Right cardiac atrium (tissue), 5 donors: Measurements from ENCODE around the gene CNGA4. TPM values are rescaled to one million over a fixed set of nuclear protein-coding genes. Genes with fewer than 3 reads are reported as not detected.
A peak's percentile ranks its signal among the peaks of the same experiment; 100 is the strongest.

Experiments used
- ATAC-seq, 2 donors: fragments of 200-7000 bp; cut with Tn5 transposase; one replicate each; pipeline versions ENCODE4 v1.8.0 to v1.9.1; 2020; ENCODE audit warnings: moderate library complexity in 2 of 2, mild to moderate bottlenecking in 1 of 2
- DNase-seq, 3 donors: peaks; one replicate each; pipeline ENCODE4 v3.0.0-alpha.2; 2020
- H3K27ac ChIP-seq: one replicate; pipeline ENCODE4 v1.5.1; 2013; ENCODE audit warnings: mild to moderate bottlenecking, low read length, control low read depth, moderate library complexity
- H3K27me3 ChIP-seq: one replicate; pipeline ENCODE4 v1.6.1; 2013; ENCODE audit not compliant: control insufficient read depth, insufficient read depth
- H3K4me1 ChIP-seq: one replicate; pipeline ENCODE4 v1.6.1; 2013; ENCODE audit warnings: low read length; ENCODE audit not compliant: control insufficient read depth, insufficient read depth
- H3K4me3 ChIP-seq: one replicate; pipeline ENCODE4 v1.5.1; 2013; ENCODE audit warnings: low read length, control low read depth
- H3K9me3 ChIP-seq: one replicate; pipeline ENCODE4 v1.6.1; 2013; ENCODE audit warnings: low read length; ENCODE audit not compliant: control insufficient read depth
- WGBS: extraction: QIAGEN DNeasy Blood & Tissue Kit; methylation state at CpG from one replicate; pipeline ENCODE4 v1.1.7; 2013; 5-methylcytosine and 5-hydroxymethylcytosine counted together
- intact Hi-C, 4 donors: fragments of 100-400 bp; cut with DNase I; formaldehyde crosslinking; loops; one replicate each; pipeline versions ENCODE4 v1.11.0 to v1.14.0; 2022 to 2023
- long read RNA-seq, 4 donors: library from polyadenylated mRNA; unstranded; transcript quantifications; one replicate each; pipeline ENCODE4 v2.0.0, GENCODE V29; 2020 to 2021
- polyA plus RNA-seq: library from polyadenylated mRNA; stranded (reverse); fragments of 200-250 nt; gene quantifications from one replicate; pipeline ENCODE4 v1.2.3, GENCODE V29; 2013
- total RNA-seq, 4 donors: library from RNA; stranded (reverse); fragmentation: NEBNext Ultra II Directional; extraction: Animal tissue kit (Norgen Biotek cat#: 25700); gene quantifications; one replicate each; pipeline ENCODE4 v1.2.1, GENCODE V29; 2021
- donor health status: healthy with polysubstance abuse.
- donor health status: DM: no; HTN: yes; CAD: no.
- donor health status: DM: no; HTN: no; CAD: no.
- donor health status: DM: no; HTN: yes; CAD: no; lungs with severe emphysema.
- donor health status: DM: yes; HTN: yes; CAD: no.

Gene CNGA4, protein sequence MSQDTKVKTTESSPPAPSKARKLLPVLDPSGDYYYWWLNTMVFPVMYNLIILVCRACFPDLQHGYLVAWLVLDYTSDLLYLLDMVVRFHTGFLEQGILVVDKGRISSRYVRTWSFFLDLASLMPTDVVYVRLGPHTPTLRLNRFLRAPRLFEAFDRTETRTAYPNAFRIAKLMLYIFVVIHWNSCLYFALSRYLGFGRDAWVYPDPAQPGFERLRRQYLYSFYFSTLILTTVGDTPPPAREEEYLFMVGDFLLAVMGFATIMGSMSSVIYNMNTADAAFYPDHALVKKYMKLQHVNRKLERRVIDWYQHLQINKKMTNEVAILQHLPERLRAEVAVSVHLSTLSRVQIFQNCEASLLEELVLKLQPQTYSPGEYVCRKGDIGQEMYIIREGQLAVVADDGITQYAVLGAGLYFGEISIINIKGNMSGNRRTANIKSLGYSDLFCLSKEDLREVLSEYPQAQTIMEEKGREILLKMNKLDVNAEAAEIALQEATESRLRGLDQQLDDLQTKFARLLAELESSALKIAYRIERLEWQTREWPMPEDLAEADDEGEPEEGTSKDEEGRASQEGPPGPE
- total RNA-seq (under 1 TPM in 1 of 4 donors, not detected in 3; 0.19 TPM), polyA plus RNA-seq (0.16 TPM)
- long read RNA-seq, donor 1 = 0 reads
- long read RNA-seq, donor 2 = 0 reads
- long read RNA-seq, donor 3 = 0 reads
- long read RNA-seq, donor 4 = 0 reads

GRCh38 chr11:6238902-6239301 lies at the start of gene CNGA4:
Gene CNGA4, plus strand, starts transcription at chr11:6239089. Its CDS starts 118 bp downstream, at chr11:6239207.
- H3K4me1 ChIP-seq = no peaks in the 10 kb centered on the region
- no peak within 1 kb of the TSS for H3K27ac ChIP-seq
- DNase-seq (no peak), ATAC-seq (no peak)
- intact Hi-C loops = no loop called here
- H3K4me3 ChIP-seq = no peak within 1 kb of the TSS
- 75% methylated on average over 1 of the region's 1 CpG for WGBS
- no peaks in the 10 kb centered on the region for H3K9me3 ChIP-seq
- no peaks in the 10 kb centered on the region for H3K27me3 ChIP-seq

- Histone ChIP-seq H3K4me1 (no peaks in the 10 kb centered on the region), H3K9me3 (no peaks in the 10 kb centered on the region), H3K4me3 (no peak overlapping the region), H3K27me3 (no peaks in the 10 kb centered on the region), H3K27ac (no peak overlapping the region)
- DNase-seq (no peak), ATAC-seq (peak in 1 of 2 donors; percentile 34)
- intact Hi-C loops = no loop called here
Measured at GRCh38 chr11:6191742-6192141, 47.1 kb upstream of the CNGA4 start.

DNA sequence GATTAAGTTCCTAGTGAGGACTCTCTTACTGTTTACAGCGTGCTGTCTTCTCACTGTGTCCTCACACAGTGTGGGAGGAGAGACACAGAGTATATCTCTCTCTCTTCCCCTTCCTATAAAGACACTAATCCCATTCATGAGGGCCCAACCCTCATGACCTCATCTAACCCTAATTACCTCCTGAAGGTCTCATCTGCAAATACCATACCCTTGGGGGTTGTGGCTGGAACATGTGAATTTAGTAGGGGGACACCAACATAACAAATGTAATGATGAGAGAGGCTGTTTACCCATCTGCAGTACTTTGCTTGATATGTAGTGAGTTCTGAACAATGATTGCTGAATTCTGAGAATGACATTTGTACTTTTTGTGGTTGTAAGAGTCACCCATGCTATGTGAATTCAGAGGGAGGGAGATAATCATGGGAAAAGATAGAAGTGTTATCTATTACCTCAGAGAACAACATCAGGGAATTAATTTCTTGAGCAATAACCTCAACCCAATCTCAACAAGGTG lies 44.8 kb upstream of the CNGA4 start:
- Histone ChIP-seq H3K4me1 (no peaks in the 10 kb centered on the region), H3K27ac (no peak overlapping the region), H3K9me3 (no peaks in the 10 kb centered on the region), H3K27me3 (no peaks in the 10 kb centered on the region), H3K4me3 (no peak overlapping the region)
- WGBS = 63% methylated on average over 1 of the region's 1 CpG
- intact Hi-C loops = no loop called here
- ATAC-seq (no peak), DNase-seq (no peak)

DNA sequence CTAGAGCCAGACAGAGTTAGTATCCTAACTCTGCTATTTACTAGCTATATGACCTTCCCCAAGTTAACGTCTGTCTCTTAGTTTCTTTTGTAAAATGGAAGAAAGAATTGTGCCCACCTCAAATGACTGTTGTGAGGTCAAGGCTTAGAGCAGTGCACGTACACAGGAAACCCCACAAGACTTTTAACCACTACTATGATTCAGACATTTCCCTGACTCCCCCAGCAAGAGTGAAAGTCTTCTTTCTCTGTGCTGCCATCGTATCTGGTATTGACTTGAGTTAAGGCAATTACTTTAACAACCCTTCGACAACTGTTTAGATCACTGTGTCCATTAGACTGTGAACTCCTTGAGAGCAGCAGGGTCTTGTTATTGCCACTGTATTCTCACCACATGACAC lies 42.5 kb upstream of the CNGA4 start:
- H3K27me3 ChIP-seq = no peaks in the 10 kb centered on the region
- WGBS = 59% methylated on average over 4 of the region's 4 CpGs
- no peak overlapping the region for H3K27ac ChIP-seq
- intact Hi-C loops = no loop called here
- no peak overlapping the region for H3K4me3 ChIP-seq
- ATAC-seq = no peak
- H3K4me1 ChIP-seq = no peaks in the 10 kb centered on the region
- no peaks in the 10 kb centered on the region for H3K9me3 ChIP-seq
- DNase-seq = no peak

DNA sequence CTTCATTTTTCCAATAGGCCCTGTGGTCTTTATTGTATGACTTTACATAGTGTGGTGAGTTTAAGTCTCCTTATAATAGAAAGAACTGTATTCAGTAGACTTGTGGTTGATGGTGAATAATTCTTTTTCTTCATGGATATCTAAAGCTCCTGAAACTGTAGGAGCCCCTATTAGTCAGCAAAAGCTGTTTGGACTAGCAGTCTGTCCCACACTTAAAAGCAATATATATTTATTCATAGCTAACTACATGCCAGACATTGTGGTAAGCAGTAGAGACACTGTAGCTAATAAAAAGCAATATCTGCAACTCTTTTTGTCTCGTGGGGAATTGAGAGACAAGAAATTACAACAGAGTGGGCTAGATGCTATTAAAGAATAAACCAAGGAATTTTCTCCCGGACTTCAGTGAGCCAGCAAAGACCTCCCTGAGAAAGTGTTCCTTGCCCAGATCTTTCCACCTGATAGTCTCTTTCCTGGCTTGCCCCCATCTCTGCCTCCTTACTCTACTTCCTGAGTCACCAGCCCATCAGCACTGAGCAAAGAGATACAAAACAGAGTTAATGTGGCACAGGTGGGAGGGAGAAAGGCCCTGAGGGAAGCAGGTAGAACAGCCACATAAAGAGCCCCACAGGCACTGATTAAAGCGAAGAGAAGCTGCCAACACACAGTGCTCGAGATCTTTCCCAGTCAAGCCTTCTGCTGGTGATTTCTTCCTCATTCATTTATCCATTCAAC lies 41.3 kb upstream of the CNGA4 start:
- 81% methylated on average over 4 of the region's 4 CpGs for WGBS
- H3K4me3 ChIP-seq = no peak overlapping the region
- H3K27me3 ChIP-seq = no peaks in the 10 kb centered on the region
- no peak overlapping the region for H3K27ac ChIP-seq
- H3K4me1 ChIP-seq = no peaks in the 10 kb centered on the region
- no peak for ATAC-seq
- intact Hi-C loops = no loop called here
- H3K9me3 ChIP-seq = no peaks in the 10 kb centered on the region
- DNase-seq = no peak

DNA sequence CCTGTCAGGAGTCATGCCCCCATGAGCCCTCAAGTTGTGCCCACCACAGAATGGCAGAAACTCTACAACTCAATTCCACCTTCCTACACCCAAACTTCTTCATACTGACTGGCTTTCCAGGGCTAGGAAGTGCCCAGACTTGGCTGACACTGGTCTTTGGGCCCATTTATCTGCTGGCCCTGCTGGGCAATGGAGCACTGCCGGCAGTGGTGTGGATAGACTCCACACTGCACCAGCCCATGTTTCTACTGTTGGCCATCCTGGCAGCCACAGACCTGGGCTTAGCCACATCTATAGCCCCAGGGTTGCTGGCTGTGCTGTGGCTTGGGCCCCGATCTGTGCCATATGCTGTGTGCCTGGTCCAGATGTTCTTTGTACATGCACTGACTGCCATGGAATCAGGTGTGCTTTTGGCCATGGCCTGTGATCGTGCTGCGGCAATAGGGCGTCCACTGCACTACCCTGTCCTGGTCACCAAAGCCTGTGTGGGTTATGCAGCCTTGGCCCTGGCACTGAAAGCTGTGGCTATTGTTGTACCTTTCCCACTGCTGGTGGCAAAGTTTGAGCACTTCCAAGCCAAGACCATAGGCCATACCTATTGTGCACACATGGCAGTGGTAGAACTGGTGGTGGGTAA lies 39.6 kb upstream of the CNGA4 start, which contains the start of gene OR52W1:
Gene OR52W1 (plus strand): TSS at position 51 of the 637 bp plus-strand sequence. CDS start 0 bp downstream, at position 51.
- Histone ChIP-seq H3K27me3 (no peaks in the 10 kb centered on the region), H3K9me3 (no peaks in the 10 kb centered on the region), H3K4me1 (no peaks in the 10 kb centered on the region), H3K27ac (no peak within 1 kb of the TSS), H3K4me3 (no peak within 1 kb of the TSS)
- DNase-seq (no peak), ATAC-seq (peak in 1 of 2 donors; percentile 31)
- 96% methylated on average over 5 of the region's 5 CpGs for WGBS
- intact Hi-C loops = no loop called here

DNA sequence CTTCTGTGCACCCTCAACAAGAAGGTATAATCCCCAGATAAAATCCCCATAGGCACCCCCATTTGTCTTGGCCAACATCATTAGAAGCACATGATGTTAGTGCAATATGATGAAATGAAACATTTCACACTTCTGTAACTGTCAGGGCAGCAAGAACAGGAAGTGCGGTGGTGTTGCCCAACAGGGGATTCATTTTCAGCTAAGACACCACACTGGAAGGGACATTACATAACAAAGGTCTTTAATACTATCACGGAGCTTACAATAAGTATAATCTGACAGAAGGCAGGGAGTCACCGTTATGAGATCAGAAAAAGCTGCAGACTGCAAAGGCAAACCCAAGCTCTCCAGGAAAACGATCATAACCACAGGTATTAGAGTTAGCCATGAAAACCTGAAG lies 37.9 kb upstream of the CNGA4 start:
- 64% methylated on average over 4 of the region's 4 CpGs for WGBS
- peak; percentile 59 to 82 (median 81) for DNase-seq
- H3K27ac ChIP-seq = no peak overlapping the region
- H3K27me3 ChIP-seq = no peaks in the 10 kb centered on the region
- peak; percentile 42 to 55 for ATAC-seq
- no peaks in the 10 kb centered on the region for H3K9me3 ChIP-seq
- intact Hi-C loops = no loop called here
- H3K4me3 ChIP-seq = no peak overlapping the region
- H3K4me1 ChIP-seq = no peaks in the 10 kb centered on the region

- H3K9me3 ChIP-seq = no peaks in the 10 kb centered on the region
- DNase-seq (no peak), ATAC-seq (no peak)
- no peak overlapping the region for H3K4me3 ChIP-seq
- no peaks in the 10 kb centered on the region for H3K27me3 ChIP-seq
- H3K4me1 ChIP-seq = no peaks in the 10 kb centered on the region
- H3K27ac ChIP-seq = no peak overlapping the region
- 73% methylated on average over 2 of the region's 2 CpGs for WGBS
- intact Hi-C loops = no loop called here
Measured at GRCh38 chr11:6201481-6201880, 37.4 kb upstream of the CNGA4 start.

DNA sequence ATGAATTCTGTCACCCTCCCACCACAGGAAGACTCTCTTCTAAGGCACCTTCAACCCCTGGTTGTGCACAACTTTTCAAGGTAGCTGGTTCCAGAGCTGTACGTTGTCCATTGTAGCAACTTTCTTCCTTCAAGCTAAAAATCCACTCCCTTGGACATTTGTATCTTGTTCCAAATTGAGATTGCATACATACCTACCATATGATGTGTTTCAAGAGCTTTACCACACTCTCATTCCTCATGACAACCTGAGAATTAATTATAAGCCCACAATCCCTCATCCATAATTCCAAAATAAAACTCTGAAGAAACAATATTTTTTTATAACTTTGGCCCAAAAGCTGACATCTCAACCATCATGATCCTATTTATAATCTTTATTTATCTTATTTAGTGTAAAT lies 36.8 kb upstream of the CNGA4 start:
- DNase-seq = no peak
- ATAC-seq = no peak
- Histone ChIP-seq H3K4me3 (no peak overlapping the region), H3K27ac (no peak overlapping the region), H3K27me3 (no peaks in the 10 kb centered on the region), H3K9me3 (no peaks in the 10 kb centered on the region), H3K4me1 (no peaks in the 10 kb centered on the region)
- intact Hi-C loops = no loop called here
- 80% methylated on average over 1 of the region's 1 CpG for WGBS

DNA sequence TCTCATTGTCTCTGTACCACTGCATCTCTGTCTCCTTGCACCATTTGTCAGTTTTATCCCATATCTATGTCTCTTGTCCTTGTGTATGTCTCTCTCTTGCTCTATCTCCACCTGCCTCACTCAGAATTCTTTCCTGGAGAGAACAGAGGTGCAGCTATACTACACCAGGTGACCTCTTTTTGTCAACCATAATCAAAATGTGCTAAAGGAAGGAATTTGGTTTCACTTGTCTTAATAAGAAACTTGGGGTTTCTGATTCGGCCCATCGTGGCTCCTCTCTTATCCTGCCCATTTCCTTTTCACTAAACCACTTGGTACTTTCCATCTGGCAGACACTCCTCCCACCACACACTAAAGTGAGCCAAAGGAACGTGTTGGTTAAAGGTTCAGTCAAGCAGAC lies 35.6 kb upstream of the CNGA4 start:
- H3K4me3 ChIP-seq = no peak overlapping the region
- H3K27ac ChIP-seq = no peak overlapping the region
- DNase-seq = no peak
- H3K4me1 ChIP-seq = no peaks in the 10 kb centered on the region
- no peaks in the 10 kb centered on the region for H3K9me3 ChIP-seq
- intact Hi-C loops = no loop called here
- WGBS = 66% methylated on average over 3 of the region's 3 CpGs
- no peaks in the 10 kb centered on the region for H3K27me3 ChIP-seq
- no peak for ATAC-seq
